SH-SY5Y (cell line): ENCODE results near the gene ANO10.

Experiments
- GATA2 ChIP-seq: IDR thresholded peaks from 2 replicates; pipeline ENCODE4 v1.6.1; 2011; ENCODE audit warnings: mild to moderate bottlenecking, low read depth, low read length
- GATA3 ChIP-seq: IDR thresholded peaks from 2 replicates; pipeline ENCODE4 v1.6.1; 2011; ENCODE audit warnings: low read depth, mild to moderate bottlenecking, low read length, moderate library complexity

DNA sequence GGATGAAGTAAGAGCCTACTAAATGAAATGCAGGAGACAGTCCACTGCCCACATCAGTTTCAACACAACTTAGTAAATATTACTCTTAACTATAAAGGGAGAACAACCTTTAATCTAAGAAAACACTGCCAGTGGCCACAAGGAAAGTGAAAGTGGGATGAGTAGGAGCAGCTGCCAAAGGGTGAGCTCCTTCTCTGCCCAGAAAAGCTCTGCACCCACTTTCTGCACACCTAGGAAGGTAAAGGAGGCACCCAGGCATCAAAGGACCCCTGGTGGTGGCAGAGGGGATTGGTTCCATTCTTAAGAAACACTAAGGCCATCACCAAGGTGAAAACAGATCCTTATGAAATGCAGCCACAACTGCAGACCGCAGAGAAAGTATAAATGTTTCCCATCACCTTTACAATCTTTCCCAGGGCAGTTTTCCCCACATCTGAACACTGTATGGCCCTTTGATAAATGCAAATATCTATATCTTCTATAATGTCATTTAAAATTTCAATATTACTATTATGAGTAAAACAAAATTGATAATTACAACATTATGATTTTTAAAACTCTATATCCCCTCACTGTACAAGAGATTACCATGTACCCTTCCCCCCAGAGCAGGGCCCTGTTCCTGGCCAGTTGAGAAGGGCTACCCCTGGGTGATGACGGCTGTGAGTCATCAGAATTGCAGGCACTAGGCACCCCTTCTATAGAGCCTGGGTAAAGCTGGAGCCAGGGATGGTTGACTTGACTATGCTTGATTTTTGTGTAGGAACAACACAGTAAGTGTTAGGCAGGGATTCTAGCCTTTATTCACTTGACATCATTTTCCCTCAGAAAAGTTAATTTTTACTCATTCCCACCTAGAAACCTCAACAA lies 243.5 kb downstream of the ANO10 start:
- TF ChIP-seq GATA3 (no peak), GATA2 (no peak)
